Liver (tissue), 3 donors: ENCODE results near the gene C2CD2.

ENCODE experiments used
- FOXA2 ChIP-seq: IDR thresholded peaks from 2 replicates; pipeline ENCODE4 v1.6.1; 2016; ENCODE audit warnings: antibody characterized with exemption
- GABPA ChIP-seq, 2 donors: IDR thresholded peaks in 1 of 2; conservative IDR thresholded peaks in 1 of 2; 2 replicates each; pipeline ENCODE4 v1.6.1; 2016; ENCODE audit warnings: antibody characterized with exemption in 2 of 2, mild to moderate bottlenecking in 1 of 2, moderate library complexity in 1 of 2
- RAD21 ChIP-seq, 2 donors: IDR thresholded peaks; 2 replicates each; pipeline ENCODE4 v1.6.1; 2016; ENCODE audit warnings: antibody characterized with exemption in 2 of 2, mild to moderate bottlenecking in 2 of 2
- SP1 ChIP-seq: IDR thresholded peaks from 2 replicates; pipeline ENCODE4 v1.6.1; 2018; ENCODE audit warnings: antibody characterized with exemption, mild to moderate bottlenecking
- TAF1 ChIP-seq: conservative IDR thresholded peaks from 2 replicates; pipeline ENCODE4 v1.6.1; 2016; ENCODE audit warnings: antibody characterized with exemption, mild to moderate bottlenecking
- YY1 ChIP-seq: IDR thresholded peaks from 2 replicates; pipeline ENCODE4 v1.6.1; 2016; ENCODE audit warnings: antibody characterized with exemption, mild to moderate bottlenecking
- TF ChIP-seq, protein P1 (sequence below): fragments of 150-350 bp; IDR thresholded peaks from 2 replicates; pipeline ENCODE4 v1.5.1; 2017; ENCODE audit warnings: improper control_type of control experiment, low read depth, low read length; ENCODE audit not compliant: missing input control
- TF ChIP-seq, protein P2 (sequence below): IDR thresholded peaks from 2 replicates; pipeline ENCODE4 v1.6.1; 2016; ENCODE audit warnings: antibody characterized with exemption
- TF ChIP-seq, protein P3 (sequence below): IDR thresholded peaks from 2 replicates; pipeline ENCODE4 v1.6.1; 2016; ENCODE audit warnings: antibody characterized with exemption
- TF ChIP-seq, protein P4 (sequence below): IDR thresholded peaks from 2 replicates; pipeline ENCODE4 v1.6.1; 2016; ENCODE audit warnings: antibody characterized with exemption, mild to moderate bottlenecking
- donor health status: healthy.
- donor health status: healthy.

DNA sequence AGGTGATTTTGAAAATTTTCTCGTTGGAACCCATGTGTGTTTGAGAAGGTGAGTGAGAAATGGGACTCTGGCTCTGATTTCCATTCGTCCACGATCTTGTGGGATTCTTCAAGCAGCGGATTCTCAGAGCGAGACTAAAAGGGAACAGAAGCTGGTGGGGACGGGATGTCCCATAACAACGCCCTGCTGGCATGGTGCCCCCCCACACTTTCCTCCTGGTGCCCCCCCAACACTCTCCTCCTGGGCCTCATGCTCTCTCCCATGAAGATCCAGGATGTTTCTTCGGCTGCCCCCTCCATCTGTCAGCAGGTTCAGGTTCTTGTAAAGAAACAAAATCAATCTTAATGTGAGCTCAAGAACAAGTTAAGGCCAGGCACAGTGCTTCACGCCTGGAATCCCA lies 103.7 kb downstream of the C2CD2 start:
- TF ChIP-seq, protein P1, sequence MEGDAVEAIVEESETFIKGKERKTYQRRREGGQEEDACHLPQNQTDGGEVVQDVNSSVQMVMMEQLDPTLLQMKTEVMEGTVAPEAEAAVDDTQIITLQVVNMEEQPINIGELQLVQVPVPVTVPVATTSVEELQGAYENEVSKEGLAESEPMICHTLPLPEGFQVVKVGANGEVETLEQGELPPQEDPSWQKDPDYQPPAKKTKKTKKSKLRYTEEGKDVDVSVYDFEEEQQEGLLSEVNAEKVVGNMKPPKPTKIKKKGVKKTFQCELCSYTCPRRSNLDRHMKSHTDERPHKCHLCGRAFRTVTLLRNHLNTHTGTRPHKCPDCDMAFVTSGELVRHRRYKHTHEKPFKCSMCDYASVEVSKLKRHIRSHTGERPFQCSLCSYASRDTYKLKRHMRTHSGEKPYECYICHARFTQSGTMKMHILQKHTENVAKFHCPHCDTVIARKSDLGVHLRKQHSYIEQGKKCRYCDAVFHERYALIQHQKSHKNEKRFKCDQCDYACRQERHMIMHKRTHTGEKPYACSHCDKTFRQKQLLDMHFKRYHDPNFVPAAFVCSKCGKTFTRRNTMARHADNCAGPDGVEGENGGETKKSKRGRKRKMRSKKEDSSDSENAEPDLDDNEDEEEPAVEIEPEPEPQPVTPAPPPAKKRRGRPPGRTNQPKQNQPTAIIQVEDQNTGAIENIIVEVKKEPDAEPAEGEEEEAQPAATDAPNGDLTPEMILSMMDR = no peak
- TF ChIP-seq SP1 (no peak), GABPA (IDR thresholded peaks at IDR 0.05 in 1 of 2, conservative IDR thresholded peaks at IDR 0.05 in 1 of 2) (no peak), YY1 (no peak), TAF1 (no peak), FOXA2 (no peak), RAD21 (IDR thresholded peaks at IDR 0.05) (no peak)
- TF ChIP-seq, protein P2, sequence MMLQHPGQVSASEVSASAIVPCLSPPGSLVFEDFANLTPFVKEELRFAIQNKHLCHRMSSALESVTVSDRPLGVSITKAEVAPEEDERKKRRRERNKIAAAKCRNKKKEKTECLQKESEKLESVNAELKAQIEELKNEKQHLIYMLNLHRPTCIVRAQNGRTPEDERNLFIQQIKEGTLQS = no peak
- TF ChIP-seq, protein P3, sequence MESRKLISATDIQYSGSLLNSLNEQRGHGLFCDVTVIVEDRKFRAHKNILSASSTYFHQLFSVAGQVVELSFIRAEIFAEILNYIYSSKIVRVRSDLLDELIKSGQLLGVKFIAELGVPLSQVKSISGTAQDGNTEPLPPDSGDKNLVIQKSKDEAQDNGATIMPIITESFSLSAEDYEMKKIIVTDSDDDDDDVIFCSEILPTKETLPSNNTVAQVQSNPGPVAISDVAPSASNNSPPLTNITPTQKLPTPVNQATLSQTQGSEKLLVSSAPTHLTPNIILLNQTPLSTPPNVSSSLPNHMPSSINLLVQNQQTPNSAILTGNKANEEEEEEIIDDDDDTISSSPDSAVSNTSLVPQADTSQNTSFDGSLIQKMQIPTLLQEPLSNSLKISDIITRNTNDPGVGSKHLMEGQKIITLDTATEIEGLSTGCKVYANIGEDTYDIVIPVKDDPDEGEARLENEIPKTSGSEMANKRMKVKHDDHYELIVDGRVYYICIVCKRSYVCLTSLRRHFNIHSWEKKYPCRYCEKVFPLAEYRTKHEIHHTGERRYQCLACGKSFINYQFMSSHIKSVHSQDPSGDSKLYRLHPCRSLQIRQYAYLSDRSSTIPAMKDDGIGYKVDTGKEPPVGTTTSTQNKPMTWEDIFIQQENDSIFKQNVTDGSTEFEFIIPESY = no peak
- TF ChIP-seq, protein P4, sequence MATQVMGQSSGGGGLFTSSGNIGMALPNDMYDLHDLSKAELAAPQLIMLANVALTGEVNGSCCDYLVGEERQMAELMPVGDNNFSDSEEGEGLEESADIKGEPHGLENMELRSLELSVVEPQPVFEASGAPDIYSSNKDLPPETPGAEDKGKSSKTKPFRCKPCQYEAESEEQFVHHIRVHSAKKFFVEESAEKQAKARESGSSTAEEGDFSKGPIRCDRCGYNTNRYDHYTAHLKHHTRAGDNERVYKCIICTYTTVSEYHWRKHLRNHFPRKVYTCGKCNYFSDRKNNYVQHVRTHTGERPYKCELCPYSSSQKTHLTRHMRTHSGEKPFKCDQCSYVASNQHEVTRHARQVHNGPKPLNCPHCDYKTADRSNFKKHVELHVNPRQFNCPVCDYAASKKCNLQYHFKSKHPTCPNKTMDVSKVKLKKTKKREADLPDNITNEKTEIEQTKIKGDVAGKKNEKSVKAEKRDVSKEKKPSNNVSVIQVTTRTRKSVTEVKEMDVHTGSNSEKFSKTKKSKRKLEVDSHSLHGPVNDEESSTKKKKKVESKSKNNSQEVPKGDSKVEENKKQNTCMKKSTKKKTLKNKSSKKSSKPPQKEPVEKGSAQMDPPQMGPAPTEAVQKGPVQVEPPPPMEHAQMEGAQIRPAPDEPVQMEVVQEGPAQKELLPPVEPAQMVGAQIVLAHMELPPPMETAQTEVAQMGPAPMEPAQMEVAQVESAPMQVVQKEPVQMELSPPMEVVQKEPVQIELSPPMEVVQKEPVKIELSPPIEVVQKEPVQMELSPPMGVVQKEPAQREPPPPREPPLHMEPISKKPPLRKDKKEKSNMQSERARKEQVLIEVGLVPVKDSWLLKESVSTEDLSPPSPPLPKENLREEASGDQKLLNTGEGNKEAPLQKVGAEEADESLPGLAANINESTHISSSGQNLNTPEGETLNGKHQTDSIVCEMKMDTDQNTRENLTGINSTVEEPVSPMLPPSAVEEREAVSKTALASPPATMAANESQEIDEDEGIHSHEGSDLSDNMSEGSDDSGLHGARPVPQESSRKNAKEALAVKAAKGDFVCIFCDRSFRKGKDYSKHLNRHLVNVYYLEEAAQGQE = no peak
